Measurements from ENCODE around the gene SLIT3.

The SLIT3 gene

DNA sequence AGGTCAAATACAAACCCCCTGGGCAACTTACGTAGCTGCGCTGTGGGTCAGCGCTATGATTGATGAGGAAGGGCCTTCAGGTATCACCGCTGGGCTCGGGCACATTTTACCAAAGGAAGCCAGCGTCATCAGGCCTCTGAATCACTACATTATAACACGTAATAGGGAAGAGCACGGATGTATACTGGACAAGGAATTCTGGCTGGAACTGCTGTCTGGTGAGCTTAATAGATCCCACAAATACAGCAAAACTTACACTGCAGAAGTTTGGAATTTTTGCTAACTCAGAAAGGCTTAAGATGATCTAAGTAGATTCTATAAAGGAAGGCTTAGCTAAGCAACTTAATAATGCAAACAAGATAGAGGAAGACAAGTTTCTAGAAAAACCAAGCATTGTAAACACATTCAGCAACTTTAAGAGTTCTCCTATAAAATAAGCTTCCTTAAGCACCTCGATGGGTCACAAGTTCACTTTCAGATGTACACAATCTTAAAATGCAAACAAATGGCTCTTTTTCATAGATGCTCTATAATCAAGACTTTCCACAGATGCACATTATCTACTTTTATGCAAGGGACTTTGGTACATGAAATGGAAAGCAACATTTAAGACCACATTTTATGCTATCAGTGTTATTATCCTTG, 361.7 kb downstream of the SLIT3 start:
- FAIRE-seq (no peak), DNase-seq (ENCODE audit: low spot score) (no peak)

DNA sequence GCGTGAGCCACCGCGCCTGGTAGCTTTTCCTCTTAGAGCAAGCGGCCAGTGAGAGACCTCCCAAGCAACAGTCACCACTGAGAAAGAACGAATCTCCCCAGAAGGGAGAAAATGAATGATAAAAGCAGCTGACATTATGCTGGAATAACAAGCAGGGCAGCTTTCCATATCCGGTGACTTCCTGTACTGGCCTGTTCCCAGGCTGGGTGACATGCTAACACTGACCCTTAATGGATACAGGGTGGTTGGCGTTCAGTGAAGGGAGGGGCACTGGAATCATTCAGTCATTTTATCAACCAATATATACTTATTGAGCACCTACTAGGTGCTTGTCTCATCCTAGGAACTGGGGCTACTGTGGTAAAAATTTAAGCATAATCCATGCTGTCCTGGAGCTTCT, 364.4 kb downstream of the SLIT3 start:
- DNase-seq (ENCODE audit: low spot score) (no peak), FAIRE-seq (no peak)

DNA sequence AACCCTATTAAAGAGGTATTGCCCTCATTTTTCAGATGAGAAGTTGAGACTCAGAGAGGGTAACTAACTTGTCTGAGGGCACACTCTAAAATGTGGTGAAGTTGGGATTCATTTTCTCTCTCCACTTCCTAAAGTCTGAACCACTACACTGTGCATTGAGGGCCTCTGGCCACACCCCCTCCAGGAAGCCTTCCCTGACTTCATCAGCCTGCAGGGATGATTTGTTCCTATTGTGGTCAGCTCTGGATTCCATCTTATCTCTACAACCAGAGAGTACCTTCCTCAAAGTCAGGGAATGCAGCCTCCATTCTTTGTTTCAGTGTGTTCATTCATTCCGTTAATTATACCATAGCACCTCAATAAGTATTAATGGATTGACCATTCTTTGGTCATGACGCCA, 365.8 kb downstream of the SLIT3 start:
- DNase-seq (ENCODE audit: low spot score), result no peak
- no peak for FAIRE-seq

DNA sequence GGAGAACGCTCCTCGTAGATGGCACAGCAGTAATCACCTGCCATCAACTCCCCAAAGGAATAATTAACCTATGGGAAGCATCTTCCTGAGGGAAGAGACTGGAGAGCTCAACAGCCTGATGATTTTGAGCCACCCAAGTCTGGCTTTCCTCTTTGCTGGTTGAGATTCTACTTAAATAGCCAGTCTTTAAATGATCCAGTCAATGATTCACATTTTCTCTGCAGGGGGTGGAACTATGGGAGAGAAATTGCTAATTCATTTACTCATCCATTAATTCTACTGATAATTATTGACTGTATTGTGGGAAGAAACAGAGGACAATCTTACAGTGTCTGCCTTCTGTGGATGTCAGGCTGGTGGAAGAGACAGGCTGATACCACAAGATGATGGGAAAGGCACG, 366.8 kb downstream of the SLIT3 start:
- no peak for DNase-seq (ENCODE audit: low spot score)
- FAIRE-seq, result no peak

DNA sequence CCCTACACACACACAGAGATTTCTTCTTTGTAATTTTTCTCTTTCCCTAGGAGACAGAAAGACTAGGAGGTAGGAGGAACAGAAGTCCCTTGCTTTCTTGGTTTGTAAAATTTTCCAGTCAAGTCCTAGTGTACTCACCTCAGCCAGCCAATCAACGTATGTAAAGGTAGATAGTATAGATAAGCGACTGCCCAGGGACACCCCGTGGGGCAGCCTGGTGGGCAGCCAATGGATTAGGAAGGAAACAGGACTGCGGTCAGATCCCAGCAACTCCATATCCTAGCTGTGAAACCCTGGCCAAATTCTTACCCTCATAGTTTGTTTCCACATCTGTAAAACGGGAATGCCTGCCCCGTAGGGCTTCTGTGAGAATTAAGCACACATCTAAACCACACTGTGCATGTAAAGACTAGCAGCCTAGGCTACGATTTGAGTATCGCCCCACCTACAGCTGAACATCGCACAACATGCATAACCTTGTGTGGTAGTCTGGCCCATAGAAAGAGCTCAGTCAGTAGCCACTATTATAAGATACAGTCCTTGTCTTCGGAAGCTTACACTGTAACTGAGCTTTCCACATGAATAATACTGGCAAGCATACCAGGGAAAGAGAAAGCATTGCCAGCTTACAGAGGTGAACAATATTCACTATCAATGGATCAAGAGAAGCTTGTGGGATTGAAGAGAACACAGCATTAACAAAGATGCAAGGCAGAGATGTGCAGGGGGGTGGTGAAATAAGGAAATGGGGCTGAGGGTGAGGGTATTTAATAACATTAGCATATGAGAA, 368.3 kb downstream of the SLIT3 start:
- FAIRE-seq (no peak), DNase-seq (ENCODE audit: low spot score) (no peak)

DNA sequence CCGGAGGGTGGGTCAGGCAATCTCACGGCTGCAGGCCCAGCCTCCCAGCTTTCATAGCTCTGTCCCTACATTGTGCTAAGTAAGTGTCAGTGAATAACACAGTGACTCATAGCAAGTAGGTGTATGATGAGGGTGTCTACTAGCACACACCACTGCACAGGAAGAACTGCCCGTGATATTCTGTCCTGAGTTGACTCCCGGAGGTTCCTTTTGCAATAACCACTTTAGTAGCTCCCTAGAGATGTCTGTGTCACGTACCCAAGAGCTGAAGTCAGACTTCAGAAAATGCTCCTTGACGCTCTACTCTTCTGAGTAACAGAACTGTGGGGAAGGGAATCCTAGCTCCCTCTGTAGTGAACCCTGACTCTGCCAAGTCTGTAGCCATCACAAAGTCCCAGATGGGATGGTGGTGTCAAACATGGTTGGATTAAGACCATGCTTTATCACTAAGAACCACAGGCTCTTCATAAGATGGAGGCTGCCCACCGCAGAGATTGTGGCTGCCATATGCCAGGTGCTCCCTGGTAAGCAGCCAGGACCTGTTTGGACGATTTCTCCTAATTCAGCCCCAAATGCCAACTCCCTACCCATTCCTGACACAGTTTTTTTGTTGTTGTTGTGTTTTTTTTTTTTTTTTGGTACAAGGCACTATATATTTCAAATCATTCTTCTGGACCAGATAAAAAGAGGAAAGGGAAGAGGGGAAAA, 369.1 kb downstream of the SLIT3 start:
- DNase-seq (ENCODE audit: low spot score), result peak; percentile 57
- no peak for FAIRE-seq

DNA sequence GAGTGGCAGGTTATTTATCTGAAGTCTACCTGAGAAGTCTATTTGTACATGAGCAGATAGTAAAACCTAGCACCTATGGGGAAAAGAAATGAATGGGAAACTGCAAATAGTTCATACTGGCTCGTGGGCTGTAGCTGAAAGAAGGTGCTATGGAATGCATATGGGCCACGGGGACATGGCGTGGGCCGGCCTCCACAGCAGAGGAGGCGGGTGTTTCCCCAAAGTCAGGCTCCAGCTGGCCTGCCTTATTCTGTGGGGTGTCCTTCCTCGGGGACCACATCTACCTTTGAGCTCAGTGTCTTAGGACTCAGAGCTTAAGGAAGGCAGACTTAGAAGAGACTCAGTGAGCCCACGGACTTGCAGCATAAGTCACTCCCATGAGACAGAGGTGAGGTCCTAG, 371.3 kb downstream of the SLIT3 start:
- DNase-seq (ENCODE audit: low spot score) (no peak), FAIRE-seq (no peak)

DNA sequence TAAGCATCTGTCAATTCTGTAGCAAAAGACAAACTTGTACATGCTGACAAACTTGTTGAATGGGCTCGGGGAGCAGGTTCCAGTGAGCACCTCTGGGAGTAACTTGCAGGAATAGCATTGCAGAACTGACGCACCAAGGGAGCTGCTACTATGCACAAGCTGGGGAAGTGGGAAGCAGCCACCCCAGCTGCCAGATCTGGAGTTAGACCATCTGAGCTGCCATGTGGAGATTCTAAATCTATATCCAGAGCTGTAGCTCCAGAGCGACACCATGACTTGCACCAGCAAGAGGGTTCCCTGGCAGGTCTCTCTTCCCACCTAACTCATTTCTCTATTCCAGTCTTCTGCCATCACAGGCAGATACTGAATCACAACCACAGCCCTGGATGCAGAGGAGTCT, 375.8 kb downstream of the SLIT3 start:
- no peak for DNase-seq (ENCODE audit: low spot score)
- no peak for FAIRE-seq

DNA sequence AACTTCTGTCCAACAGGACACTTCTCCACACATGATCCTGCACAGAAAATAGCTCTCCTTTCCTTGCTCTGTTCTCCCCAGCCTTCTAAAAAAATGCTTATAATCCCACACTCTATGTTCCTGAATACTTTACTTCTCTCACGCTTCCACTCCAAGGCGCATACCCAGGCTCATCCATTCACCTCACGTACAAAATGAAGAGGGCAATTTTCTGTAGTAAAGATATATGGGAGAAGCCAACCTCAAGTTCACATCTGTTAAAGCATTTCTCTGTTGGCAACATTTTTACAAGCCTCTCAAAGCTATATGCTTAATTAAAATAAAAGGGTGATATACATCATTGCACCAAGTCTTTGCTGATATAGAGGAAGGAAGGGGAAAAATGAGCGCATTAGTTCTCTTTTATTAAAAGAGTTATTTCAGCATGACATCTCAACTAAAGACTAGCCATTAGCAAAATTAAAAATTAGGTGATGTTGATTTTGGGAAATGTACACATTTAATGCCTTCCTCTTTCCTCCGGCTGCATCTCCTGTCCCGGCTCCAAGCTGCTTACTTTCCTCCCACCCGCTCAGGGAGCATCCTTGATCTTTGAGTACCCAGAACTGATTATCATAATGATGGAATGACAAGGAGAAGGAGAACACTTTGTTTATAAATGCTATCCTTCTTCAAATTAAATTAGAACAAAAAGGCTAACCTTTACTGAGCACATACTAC, 379.6 kb downstream of the SLIT3 start:
- FAIRE-seq, result no peak
- no peak for DNase-seq (ENCODE audit: low spot score)

DNA sequence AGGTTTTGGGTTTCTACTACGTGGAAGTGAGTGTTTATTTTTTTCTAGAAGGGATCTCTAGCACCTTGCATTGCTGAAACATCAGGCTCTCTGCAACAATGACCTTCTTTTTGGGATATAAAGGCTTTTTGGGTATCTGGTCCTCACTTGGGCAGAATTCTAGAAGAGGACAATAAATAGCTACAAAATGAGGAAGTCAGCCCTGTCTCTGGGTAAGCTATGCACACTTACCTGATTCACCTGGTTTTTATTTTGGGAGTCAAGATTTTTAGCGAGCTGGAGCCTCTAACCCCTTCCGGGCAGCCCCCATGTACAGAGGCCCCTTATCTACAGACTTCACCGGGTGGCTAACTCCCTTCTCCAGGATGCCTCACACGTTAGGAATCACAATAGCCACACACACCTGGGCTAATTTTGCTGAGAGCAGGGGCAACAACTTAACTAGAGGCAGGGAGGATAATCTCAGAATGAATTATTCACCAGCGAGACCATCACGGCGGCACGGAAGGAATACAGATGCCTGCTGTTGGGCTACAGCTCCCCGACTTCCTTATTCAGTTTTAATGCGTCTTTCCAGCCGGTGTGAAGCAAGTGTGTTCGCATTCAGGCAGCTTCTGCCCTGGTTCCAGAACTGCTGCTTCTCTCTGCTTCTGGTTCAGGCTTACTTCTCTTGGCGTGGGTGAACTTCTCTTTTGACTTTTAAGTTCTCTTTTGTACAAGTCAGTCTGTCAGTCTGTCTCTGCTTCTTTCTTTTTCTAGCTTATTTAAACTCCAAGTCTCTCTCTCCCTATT, 380.7 kb downstream of the SLIT3 start:
- FAIRE-seq, result no peak
- no peak for DNase-seq (ENCODE audit: low spot score)

DNA sequence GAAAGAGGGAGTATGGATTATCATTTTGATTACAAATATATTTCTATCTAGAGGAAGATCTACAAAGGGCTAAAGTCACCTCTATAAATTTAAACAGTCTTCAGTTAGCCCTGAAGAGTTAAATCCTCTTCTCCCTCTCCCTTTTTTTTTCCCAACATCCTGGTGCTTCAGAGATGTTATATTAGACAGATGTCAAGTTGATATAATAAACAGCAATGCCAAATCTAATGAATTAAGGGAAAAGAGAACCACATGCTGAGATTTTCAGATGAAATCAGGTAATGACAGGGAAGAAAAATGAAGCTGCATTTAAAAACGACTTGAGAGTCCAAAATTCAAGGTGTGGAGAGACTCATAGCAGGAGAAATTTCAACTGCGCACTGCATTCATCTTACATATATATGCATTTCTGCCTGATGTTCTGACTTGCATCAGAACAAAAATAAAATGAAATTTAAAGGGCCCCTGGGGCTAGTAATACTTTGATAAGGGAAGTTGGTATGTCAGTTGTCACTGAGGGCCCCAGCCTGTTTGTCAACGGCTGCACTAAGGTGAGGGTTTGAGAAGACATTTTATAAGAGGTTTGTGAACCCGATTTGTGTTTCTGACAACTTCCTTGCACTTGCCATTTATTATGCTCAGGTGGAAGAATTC, 382.9 kb downstream of the SLIT3 start:
- DNase-seq (ENCODE audit: low spot score), result no peak
- no peak for FAIRE-seq

DNA sequence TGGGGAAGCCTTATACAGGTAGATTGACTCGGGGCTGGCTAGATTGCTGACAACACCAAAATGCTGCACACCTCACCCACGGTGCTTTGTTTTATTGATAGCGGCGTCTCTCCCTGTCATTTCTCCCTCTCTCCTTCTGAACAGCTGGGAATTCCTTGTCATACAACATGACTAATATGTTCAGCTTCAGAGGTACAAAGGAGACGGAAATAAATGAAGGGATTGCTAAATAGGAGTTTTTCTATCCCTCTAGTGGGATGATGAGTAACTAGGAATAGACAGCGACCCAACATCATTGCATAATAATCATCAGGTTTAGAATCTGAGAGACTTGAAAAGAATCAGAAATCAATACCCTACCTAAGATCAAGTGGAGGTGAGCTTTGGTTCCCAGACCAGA, 384.1 kb downstream of the SLIT3 start:
- DNase-seq (ENCODE audit: low spot score), result no peak
- FAIRE-seq, result no peak

DNA sequence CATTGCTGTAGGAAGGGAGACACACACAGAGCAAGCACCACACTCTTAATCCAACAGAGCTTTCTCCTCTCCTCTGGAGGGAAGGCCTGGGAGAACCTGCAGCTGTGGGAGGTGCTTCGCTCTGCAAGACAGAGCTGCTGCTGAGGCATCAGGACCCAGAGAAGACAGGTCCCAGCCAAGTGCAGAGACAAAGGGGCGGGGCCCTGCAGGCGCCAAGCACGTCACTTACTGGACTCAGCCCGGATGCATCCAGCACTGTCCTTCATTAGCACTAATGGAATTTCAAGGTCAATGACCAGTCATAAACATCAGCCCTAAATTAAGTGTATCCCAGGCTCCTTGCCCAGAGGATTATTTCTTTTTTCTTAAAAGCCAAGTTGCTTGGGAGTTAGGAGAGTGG, 384.7 kb downstream of the SLIT3 start:
- DNase-seq (ENCODE audit: low spot score) (no peak), FAIRE-seq (no peak)

DNA sequence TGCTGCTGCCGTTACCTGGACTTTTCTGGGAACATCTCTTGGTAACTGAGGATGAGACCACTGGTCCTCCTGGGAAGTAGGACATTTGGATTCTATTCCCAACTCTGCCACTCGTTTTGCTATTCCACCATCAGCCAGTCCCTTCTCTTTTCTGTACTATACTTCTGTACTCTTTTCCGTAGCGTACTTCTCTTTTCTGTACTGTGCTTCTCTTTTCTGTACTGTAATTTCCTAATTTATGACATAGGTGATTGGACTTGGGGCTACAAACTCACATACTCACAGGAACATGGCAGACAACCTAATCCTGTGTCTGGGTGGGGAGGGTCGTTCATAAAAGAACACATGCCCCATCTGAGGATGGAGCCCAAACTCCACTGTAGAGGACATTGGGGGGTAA, 386.4 kb downstream of the SLIT3 start:
- no peak for FAIRE-seq
- no peak for DNase-seq (ENCODE audit: low spot score)

DNA sequence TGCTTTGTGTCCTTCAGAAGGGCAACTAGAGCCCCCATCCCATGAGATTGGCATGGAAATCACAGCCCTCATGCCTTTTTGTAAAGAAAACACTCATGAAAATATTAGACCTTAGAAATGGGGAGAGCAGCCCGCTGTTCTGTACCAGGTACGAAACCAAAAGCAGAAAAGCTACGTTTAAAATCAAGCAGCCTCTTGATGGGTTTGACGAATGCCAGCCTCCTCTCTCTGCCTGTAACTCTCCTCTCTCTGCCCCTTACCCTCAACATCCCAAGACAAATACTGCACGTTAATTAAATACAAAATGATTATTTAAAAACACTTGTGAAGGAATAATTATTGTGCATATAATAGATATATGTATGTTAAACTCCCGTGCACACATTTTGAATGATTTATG, 390.1 kb downstream of the SLIT3 start:
- DNase-seq (ENCODE audit: low spot score) (no peak), FAIRE-seq (no peak)

DNA sequence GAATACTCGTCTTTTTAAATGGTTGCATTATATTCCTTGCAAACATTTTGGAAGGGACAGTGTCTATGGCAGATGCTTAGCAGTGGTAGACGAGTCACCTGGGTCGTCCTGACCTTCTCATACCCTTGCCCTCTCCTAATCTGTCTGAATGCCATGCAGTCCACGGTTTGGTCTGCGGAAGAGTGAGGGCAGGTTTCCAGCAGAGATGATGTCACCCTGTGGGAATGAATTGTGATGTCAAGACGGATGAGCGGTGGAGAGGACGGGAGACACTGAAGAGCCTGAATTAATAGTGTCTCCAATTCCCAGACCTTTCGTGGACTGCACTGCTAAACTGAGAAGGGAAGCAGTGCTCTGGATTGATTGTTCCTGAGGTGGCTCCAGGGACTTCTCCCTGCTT, 392.7 kb downstream of the SLIT3 start:
- FAIRE-seq, result peak; percentile 13
- DNase-seq (ENCODE audit: low spot score), result peak; percentile 71

DNA sequence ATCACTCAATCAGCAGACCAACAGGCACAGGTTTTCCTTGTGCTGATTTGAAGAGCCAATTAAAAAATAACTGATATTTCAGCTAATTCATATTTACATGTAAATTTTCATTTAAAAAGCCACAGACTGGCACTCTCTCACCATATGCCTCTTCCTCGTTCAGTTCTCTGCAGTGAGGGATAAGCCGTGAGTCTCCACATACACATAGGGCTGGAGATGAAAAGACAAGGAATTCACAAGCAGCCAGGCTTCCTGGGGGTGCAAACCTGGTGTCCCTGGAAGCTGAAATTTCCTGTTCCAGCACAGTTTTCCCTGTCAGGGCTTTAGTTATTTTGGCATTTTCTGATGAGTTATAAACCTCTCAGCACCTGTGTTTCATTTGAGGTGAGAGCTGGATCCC, 397.9 kb downstream of the SLIT3 start:
- FAIRE-seq (no peak), DNase-seq (ENCODE audit: low spot score) (no peak)

DNA sequence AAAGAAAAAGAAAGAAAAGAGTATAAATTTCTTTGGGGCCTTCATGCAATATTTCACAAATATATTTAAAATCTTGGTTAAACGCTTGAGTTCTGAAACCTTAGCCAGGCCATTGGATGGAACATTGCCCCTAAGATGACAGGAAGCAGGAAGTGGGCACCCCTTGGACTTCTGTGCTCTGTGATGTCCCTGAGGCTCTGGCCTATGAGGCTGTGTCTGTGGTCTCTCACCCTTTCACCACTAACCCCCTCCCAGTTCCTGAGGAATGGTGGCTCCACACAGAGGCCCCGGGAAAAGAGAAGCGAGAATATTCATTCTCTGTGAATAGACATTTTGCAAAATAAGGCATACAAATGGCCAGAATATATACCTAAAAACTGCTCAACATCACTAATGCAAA, 401.3 kb downstream of the SLIT3 start:
- FAIRE-seq (no peak), DNase-seq (ENCODE audit: low spot score) (no peak)

DNA sequence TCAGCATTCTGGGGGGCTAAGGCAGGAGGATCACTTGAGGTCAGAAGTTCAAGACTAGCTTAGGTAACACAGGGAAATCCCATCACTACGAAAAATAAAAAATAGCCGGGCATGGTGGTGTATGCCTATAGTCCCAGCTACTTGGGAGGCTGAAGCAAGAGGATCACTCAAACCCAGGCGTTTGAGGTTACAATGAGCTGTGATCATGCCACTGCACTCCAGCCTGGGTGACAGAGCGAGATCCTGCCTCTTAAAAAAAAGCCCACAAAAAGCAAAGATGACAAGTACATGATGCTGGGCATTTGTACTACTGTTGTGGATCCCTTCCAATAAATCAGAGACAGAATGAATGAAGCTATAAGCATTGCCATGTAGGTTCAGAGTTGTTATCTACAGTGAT, 401.7 kb downstream of the SLIT3 start:
- DNase-seq (ENCODE audit: low spot score) (no peak), FAIRE-seq (no peak)

DNA sequence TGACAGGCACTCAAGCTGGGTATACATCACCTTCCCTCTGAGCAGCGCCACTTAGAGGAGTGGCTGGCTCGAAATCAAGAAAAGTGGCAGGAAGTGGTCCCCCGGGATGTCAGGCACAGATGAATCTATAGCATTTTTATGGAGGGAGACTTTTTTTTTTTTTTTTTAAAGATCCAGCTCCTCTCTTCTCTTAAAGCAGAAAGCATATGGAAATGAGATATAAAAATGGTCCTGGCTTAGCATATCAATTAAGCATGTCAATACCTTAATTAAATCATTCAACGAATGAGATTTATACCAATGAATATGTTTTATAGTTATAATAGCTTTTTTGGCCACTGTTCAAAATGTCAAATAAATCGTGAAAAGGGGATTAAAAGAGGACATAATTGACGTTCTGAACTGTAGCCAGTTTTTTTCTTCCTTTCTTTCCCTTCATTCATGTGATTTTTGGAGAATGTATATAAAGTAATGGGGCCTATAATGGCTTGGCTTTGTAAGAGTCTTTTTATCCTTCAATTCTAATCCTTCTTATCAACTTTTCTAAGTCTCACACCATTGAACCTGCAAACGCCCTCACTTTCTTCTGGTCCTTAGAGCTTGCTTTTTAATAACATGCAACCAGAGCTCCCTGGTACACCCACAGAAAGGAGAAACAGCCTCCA, 402.6 kb downstream of the SLIT3 start:
- no peak for FAIRE-seq
- DNase-seq (ENCODE audit: low spot score), result no peak
